Measurements from ENCODE around the gene PDCD4. TPM values are rescaled to one million over a fixed set of nuclear protein-coding genes. Genes with fewer than 3 reads are reported as not detected.

The PDCD4 gene
- total and polyA plus RNA-seq, 2 donors (not counting 3 experiments of a cell fraction or from before 2014, with no cell fraction given): 14.4 to 47.9 TPM

DNA sequence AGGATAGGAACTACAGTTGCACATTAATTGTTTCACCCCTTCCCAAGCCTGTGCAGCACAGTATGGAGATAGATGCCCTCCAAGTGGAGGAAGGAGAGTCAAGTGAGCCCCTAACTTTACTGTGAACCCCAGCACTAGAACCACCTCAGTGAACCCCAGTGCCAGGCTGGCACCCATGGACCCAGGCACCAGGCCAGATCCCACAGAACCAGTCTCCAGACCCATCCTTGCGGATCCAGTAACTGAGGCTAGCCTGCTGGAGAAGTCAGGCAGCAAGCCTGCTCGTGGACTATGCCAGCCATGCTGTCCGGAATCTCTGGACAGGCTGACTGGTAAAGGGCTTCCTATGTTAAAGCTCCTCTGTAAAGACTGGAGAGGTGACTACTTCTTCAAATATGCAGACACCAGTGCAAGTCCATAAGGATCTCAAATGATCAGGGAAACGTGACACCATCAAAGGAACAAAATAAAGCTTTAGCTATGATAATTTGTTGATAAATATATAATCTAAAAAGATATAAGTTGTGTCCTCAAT is 75.4 kb downstream of the PDCD4 start:
- H3K9ac ChIP-seq (replicated peaks; ENCODE audit: extremely low read depth, insufficient read depth, low read length): no peak overlapping the region
- POLR2A ChIA-PET: no interaction called here
- DNase-seq (ENCODE audit: low read depth, low spot score): no peak
- no peaks in the 10 kb centered on the region for H3K9me1 ChIP-seq (replicated peaks; ENCODE audit: control insufficient read depth, extremely low read depth, insufficient read depth, low read length)
- H3K27ac ChIP-seq (ENCODE audit: insufficient read depth, low read depth, low read length): no peak overlapping the region
- H3K79me2 ChIP-seq (ENCODE audit: control insufficient read depth, insufficient read depth, low read length): peaks cover 49% of the 10 kb centered on the region
- dilution Hi-C loops (cut with MboI; ENCODE audit: extremely low pct_ligation_motif_present, low sequenced_read_pairs) (no loop called here), intact Hi-C loops (cut with micrococcal nuclease) (no loop called here)
- H3K4me3 ChIP-seq (replicated peaks in 1 of 3; ENCODE audit: insufficient read depth in 1 of 3, low read depth in 1 of 3, low read length in 3 of 3): no peak overlapping the region
- H3K4me2 ChIP-seq (ENCODE audit: insufficient read depth, low read length): no peak overlapping the region
- H3K4me1 ChIP-seq (ENCODE audit: control insufficient read depth, extremely low read depth, insufficient read depth, low read length): no peaks in the 10 kb centered on the region
- no peak for FAIRE-seq
- no peak overlapping the region for H2AFZ ChIP-seq (ENCODE audit: low read depth, low read length)
- H3K9me3 ChIP-seq (replicated peaks; ENCODE audit: control insufficient read depth, insufficient read depth, low read length): no peaks in the 10 kb centered on the region
- H3K36me3 ChIP-seq (ENCODE audit: control insufficient read depth in 2 of 2, extremely low read depth in 1 of 2, insufficient read depth in 2 of 2, low read length in 2 of 2): no peaks in the 10 kb centered on the region
- no peaks in the 10 kb centered on the region for H3K27me3 ChIP-seq (ENCODE audit: control insufficient read depth in 2 of 2, insufficient read depth in 2 of 2, low read length in 2 of 2)
- peaks cover 9% of the 10 kb centered on the region for H4K20me1 ChIP-seq (replicated peaks; ENCODE audit: control insufficient read depth, extremely low read depth, insufficient read depth, low read length)
- TF ChIP-seq JUN (IDR thresholded peaks at IDR 0.05; ENCODE audit: borderline replicate concordance, insufficient read depth, insufficient read length, low read depth) (no peak), GATA2 (IDR thresholded peaks at IDR 0.05; ENCODE audit: insufficient read depth, insufficient read length, low read depth, low read length) (no peak), EZH2 (IDR thresholded peaks at IDR 0.05; ENCODE audit: borderline replicate concordance, low read depth, low read length, severe bottlenecking) (no peak), POLR2AphosphoS5 (IDR thresholded peaks at IDR 0.05; ENCODE audit: insufficient read depth, low read depth, low read length) (no peak), POLR2A (IDR thresholded peaks at IDR 0.05; ENCODE audit: low read depth, low read length) (no peak), MYC (IDR thresholded peaks at IDR 0.05; ENCODE audit: low read depth, low read length) (no peak), FOS (IDR thresholded peaks at IDR 0.05; ENCODE audit: borderline replicate concordance, insufficient read depth, low read length) (no peak)
- TF ChIP-seq, protein P1, sequence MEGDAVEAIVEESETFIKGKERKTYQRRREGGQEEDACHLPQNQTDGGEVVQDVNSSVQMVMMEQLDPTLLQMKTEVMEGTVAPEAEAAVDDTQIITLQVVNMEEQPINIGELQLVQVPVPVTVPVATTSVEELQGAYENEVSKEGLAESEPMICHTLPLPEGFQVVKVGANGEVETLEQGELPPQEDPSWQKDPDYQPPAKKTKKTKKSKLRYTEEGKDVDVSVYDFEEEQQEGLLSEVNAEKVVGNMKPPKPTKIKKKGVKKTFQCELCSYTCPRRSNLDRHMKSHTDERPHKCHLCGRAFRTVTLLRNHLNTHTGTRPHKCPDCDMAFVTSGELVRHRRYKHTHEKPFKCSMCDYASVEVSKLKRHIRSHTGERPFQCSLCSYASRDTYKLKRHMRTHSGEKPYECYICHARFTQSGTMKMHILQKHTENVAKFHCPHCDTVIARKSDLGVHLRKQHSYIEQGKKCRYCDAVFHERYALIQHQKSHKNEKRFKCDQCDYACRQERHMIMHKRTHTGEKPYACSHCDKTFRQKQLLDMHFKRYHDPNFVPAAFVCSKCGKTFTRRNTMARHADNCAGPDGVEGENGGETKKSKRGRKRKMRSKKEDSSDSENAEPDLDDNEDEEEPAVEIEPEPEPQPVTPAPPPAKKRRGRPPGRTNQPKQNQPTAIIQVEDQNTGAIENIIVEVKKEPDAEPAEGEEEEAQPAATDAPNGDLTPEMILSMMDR (IDR thresholded peaks at IDR 0.05; ENCODE audit: extremely low read depth in 1 of 2, insufficient read depth in 1 of 2, low read depth in 1 of 2, low read length in 2 of 2): no peak
- TF ChIP-seq, protein P2, sequence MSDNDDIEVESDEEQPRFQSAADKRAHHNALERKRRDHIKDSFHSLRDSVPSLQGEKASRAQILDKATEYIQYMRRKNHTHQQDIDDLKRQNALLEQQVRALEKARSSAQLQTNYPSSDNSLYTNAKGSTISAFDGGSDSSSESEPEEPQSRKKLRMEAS (IDR thresholded peaks at IDR 0.05; ENCODE audit: insufficient read depth, insufficient read length): no peak
- BruUV-seq (replicated peaks): no TSS peak
- CTCF ChIA-PET: no interaction called here

Other genes starting within 250 kb of the PDCD4 start
- gene RBM20, start 227.6 kb upstream of the PDCD4 start, total RNA-seq: not detected in 2 replicates
- gene RBM20, start 227.6 kb upstream of the PDCD4 start, polyA plus RNA-seq: 0.02 and 0.04 TPM in 2 replicates
- gene BBIP1, start 47.3 kb downstream of the PDCD4 start, total RNA-seq: 32.8 and 34.9 TPM in 2 replicates
- 9.9 and 10.0 TPM in 2 replicates for gene BBIP1, start 47.3 kb downstream of the PDCD4 start, polyA plus RNA-seq
- 37.1 and 39.1 TPM in 2 replicates for gene SHOC2, start 47.7 kb downstream of the PDCD4 start, total RNA-seq
- gene SHOC2, start 47.7 kb downstream of the PDCD4 start, polyA plus RNA-seq: 9.2 and 13.0 TPM in 2 replicates
- not detected in 2 replicates for gene ADRA2A, start 205.1 kb downstream of the PDCD4 start, total RNA-seq
- gene ADRA2A, start 205.1 kb downstream of the PDCD4 start, polyA plus RNA-seq: 0.03 TPM in 2 replicates

All from endothelial cell of umbilical vein (primary cell).